Measurements from ENCODE around the gene STYK1.
"Not testable (repeated sequence)": the region's sequence is repeated elsewhere in the genome, so short reads cannot be mapped to it uniquely, and the experiment has no call there.

Gene STYK1

GRCh38 chr12:10590966-10591365 is 82.9 kb downstream of the STYK1 start:
- Histone ChIP-seq H3K4me3 (ENCODE audit: low read length in 2 of 2) (no peak overlapping the region), H3K27me3 (ENCODE audit: control insufficient read depth in 2 of 2, insufficient read depth in 2 of 2, low read length in 2 of 2) (no peaks in the 10 kb centered on the region), H3K36me3 (ENCODE audit: control insufficient read depth in 2 of 2, insufficient read depth in 2 of 2, low read length in 2 of 2) (peaks cover 3 to 4% of the 10 kb centered on the region in 2 donors), H3K4me1 (ENCODE audit: control insufficient read depth in 2 of 2, insufficient read depth in 2 of 2, low read length in 2 of 2) (no peaks in the 10 kb centered on the region), H3K9me3 (ENCODE audit: control insufficient read depth in 2 of 2, low read length in 2 of 2) (no peaks in the 10 kb centered on the region), H3K9ac (ENCODE audit: low read depth in 1 of 2, low read length in 2 of 2) (no peak overlapping the region), H3K27ac (ENCODE audit: low read depth in 2 of 2, low read length in 2 of 2) (no peak overlapping the region)

- no peaks in the 10 kb centered on the region for H3K27me3 ChIP-seq (ENCODE audit: control insufficient read depth in 2 of 2, insufficient read depth in 2 of 2, low read length in 2 of 2)
- no peak overlapping the region for H3K9ac ChIP-seq (ENCODE audit: low read depth in 1 of 2, low read length in 2 of 2)
- H3K4me1 ChIP-seq (ENCODE audit: control insufficient read depth in 2 of 2, insufficient read depth in 2 of 2, low read length in 2 of 2): no peaks in the 10 kb centered on the region
- no peak overlapping the region for H3K4me3 ChIP-seq (ENCODE audit: low read length in 2 of 2)
- no peak overlapping the region for H3K27ac ChIP-seq (ENCODE audit: low read depth in 2 of 2, low read length in 2 of 2)
- no peaks in the 10 kb centered on the region for H3K9me3 ChIP-seq (ENCODE audit: control insufficient read depth in 2 of 2, low read length in 2 of 2)
- H3K36me3 ChIP-seq (ENCODE audit: control insufficient read depth in 2 of 2, insufficient read depth in 2 of 2, low read length in 2 of 2): peaks cover 0 to 6% of the 10 kb centered on the region in 2 donors
Measured at GRCh38 chr12:10584415-10584814, 89.4 kb downstream of the STYK1 start.

- Histone ChIP-seq H3K27ac (ENCODE audit: low read depth in 2 of 2, low read length in 2 of 2) (no peak overlapping the region), H3K4me3 (ENCODE audit: low read length in 2 of 2) (no peak overlapping the region), H3K36me3 (ENCODE audit: control insufficient read depth in 2 of 2, insufficient read depth in 2 of 2, low read length in 2 of 2) (peaks cover 0 to 6% of the 10 kb centered on the region in 2 donors), H3K9ac (ENCODE audit: low read depth in 1 of 2, low read length in 2 of 2) (no peak overlapping the region), H3K4me1 (ENCODE audit: control insufficient read depth in 2 of 2, insufficient read depth in 2 of 2, low read length in 2 of 2) (no peaks in the 10 kb centered on the region), H3K27me3 (ENCODE audit: control insufficient read depth in 2 of 2, insufficient read depth in 2 of 2, low read length in 2 of 2) (no peaks in the 10 kb centered on the region), H3K9me3 (ENCODE audit: control insufficient read depth in 2 of 2, low read length in 2 of 2) (no peaks in the 10 kb centered on the region)
Measured at GRCh38 chr12:10582704-10583103, 91.1 kb downstream of the STYK1 start.

GRCh38 chr12:10582133-10582532 is 91.7 kb downstream of the STYK1 start:
- not testable (repeated sequence) for H3K27me3 ChIP-seq (ENCODE audit: control insufficient read depth in 2 of 2, insufficient read depth in 2 of 2, low read length in 2 of 2); H3K9me3 ChIP-seq (ENCODE audit: control insufficient read depth in 2 of 2, low read length in 2 of 2); H3K36me3 ChIP-seq (ENCODE audit: control insufficient read depth in 2 of 2, insufficient read depth in 2 of 2, low read length in 2 of 2); H3K4me1 ChIP-seq (ENCODE audit: control insufficient read depth in 2 of 2, insufficient read depth in 2 of 2, low read length in 2 of 2); H3K9ac ChIP-seq (ENCODE audit: low read depth in 1 of 2, low read length in 2 of 2); H3K4me3 ChIP-seq (ENCODE audit: low read length in 2 of 2); H3K27ac ChIP-seq (ENCODE audit: low read depth in 2 of 2, low read length in 2 of 2)

DNA sequence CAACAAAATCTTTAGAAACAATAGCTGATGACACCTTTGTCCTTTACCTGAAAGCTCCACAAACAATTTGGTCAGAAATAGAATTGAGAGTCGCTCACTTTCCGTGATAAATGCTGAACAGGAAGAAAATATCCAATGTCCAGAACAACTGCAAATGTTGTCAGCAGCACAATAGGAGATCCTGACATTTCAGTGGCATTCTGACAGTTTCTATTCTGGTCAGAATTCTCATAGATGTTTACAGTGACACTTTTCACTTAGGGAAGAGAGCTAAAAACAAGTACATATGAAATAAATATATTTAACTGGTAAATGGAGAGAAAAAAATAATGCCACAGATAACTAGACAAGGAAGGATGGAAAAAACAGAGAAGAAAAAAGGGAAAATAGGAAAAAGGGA is 99.5 kb downstream of the STYK1 start:
- no peak overlapping the region for H3K27ac ChIP-seq (ENCODE audit: low read depth in 2 of 2, low read length in 2 of 2)
- H3K36me3 ChIP-seq (ENCODE audit: control insufficient read depth in 2 of 2, insufficient read depth in 2 of 2, low read length in 2 of 2): no peaks in the 10 kb centered on the region
- no peaks in the 10 kb centered on the region for H3K9me3 ChIP-seq (ENCODE audit: control insufficient read depth in 2 of 2, low read length in 2 of 2)
- no peaks in the 10 kb centered on the region for H3K27me3 ChIP-seq (ENCODE audit: control insufficient read depth in 2 of 2, insufficient read depth in 2 of 2, low read length in 2 of 2)
- no peak overlapping the region for H3K4me3 ChIP-seq (ENCODE audit: low read length in 2 of 2)
- H3K9ac ChIP-seq (ENCODE audit: low read depth in 1 of 2, low read length in 2 of 2): no peak overlapping the region
- no peaks in the 10 kb centered on the region for H3K4me1 ChIP-seq (ENCODE audit: control insufficient read depth in 2 of 2, insufficient read depth in 2 of 2, low read length in 2 of 2)

DNA sequence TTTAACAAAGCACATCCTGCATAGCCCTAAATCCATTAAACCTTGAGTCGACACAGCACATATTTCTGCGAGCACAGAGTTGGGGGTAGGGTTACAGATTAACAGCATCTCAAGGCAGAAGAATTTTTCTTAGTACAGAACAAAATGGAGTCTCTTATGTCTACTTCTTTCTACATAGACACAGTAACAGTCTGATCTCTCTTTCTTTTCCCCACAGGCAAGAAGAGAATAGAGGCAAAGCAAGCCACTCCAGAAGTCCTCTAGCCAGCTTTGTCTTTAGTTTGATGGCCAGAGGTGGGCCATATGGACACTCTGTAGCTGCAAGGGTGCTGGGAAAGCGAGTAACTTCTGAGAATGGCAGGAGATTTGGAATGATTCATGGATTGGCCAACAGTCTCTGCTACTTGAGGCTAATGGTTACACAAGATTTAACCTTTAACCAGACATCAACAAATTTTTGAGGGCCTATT is 101.8 kb downstream of the STYK1 start:
- H3K27me3 ChIP-seq (ENCODE audit: control insufficient read depth in 2 of 2, insufficient read depth in 2 of 2, low read length in 2 of 2); H3K9me3 ChIP-seq (ENCODE audit: control insufficient read depth in 2 of 2, low read length in 2 of 2); H3K4me3 ChIP-seq (ENCODE audit: low read length in 2 of 2); H3K27ac ChIP-seq (ENCODE audit: low read depth in 2 of 2, low read length in 2 of 2); H3K4me1 ChIP-seq (ENCODE audit: control insufficient read depth in 2 of 2, insufficient read depth in 2 of 2, low read length in 2 of 2); H3K36me3 ChIP-seq (ENCODE audit: control insufficient read depth in 2 of 2, insufficient read depth in 2 of 2, low read length in 2 of 2); H3K9ac ChIP-seq (ENCODE audit: low read depth in 1 of 2, low read length in 2 of 2): not testable (repeated sequence)

DNA sequence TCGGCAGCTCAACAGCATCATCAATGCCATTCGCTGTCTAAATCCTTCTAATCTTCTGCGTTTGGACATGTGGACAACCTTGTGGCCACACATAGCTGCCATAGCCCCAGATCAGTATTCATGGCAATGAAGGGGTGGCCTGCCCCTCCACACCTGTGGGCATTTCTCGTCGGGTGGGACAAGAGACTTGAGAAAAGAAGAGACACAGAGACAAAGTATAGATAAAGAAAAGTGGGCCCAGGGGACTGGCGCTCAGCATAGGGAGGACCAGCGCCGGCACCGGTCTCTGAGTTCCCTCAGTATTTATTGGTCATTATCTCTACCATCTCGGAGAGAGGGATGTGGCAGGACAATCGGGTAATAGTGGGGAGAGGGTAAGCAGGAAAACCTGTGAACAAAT is 102.7 kb downstream of the STYK1 start:
- no peak overlapping the region for H3K27ac ChIP-seq (ENCODE audit: low read depth in 2 of 2, low read length in 2 of 2)
- H3K9ac ChIP-seq (ENCODE audit: low read depth in 1 of 2, low read length in 2 of 2): no peak overlapping the region
- H3K36me3 ChIP-seq (ENCODE audit: control insufficient read depth in 2 of 2, insufficient read depth in 2 of 2, low read length in 2 of 2): no peaks in the 10 kb centered on the region
- H3K27me3 ChIP-seq (ENCODE audit: control insufficient read depth in 2 of 2, insufficient read depth in 2 of 2, low read length in 2 of 2): no peaks in the 10 kb centered on the region
- H3K9me3 ChIP-seq (ENCODE audit: control insufficient read depth in 2 of 2, low read length in 2 of 2): no peaks in the 10 kb centered on the region
- no peak overlapping the region for H3K4me3 ChIP-seq (ENCODE audit: low read length in 2 of 2)
- H3K4me1 ChIP-seq (ENCODE audit: control insufficient read depth in 2 of 2, insufficient read depth in 2 of 2, low read length in 2 of 2): no peaks in the 10 kb centered on the region

Measured in mucosa of rectum (tissue), 2 donors.